ENCODE results near the gene EP300.

- TF ChIP-seq CTCF (IDR thresholded peaks at IDR 0.05) (no peak), POLR2A (IDR thresholded peaks at IDR 0.05) (no peak)
Observed at GRCh38 chr22:41075946-41076345, 16.4 kb upstream of the EP300 start.
